Measurements from ENCODE around the gene EMID1. TPM values are rescaled to one million over a fixed set of nuclear protein-coding genes. Genes with fewer than 3 reads are reported as not detected.
"Not testable (repeated sequence)": the region's sequence is repeated elsewhere in the genome, so short reads cannot be mapped to it uniquely, and the experiment has no call there.

Gene EMID1
- polyA plus RNA-seq, 1 donor, result 67.6 TPM

GRCh38 chr22:29226351-29226981, 20.8 kb downstream of the EMID1 start:
- no peak for DNase-seq

GRCh38 chr22:29230972-29231875, 25.5 kb downstream of the EMID1 start:
- no peak for DNase-seq

GRCh38 chr22:29231971-29232959, 26.6 kb downstream of the EMID1 start:
- no peak for DNase-seq

GRCh38 chr22:29233277-29233877, 27.7 kb downstream of the EMID1 start:
- no peak for DNase-seq

GRCh38 chr22:29240481-29240880, 34.8 kb downstream of the EMID1 start:
- DNase-seq, result not testable (repeated sequence)

GRCh38 chr22:29243874-29244446, 38.3 kb downstream of the EMID1 start:
- DNase-seq, result no peak

- DNase-seq, result no peak
Observed at GRCh38 chr22:29244785-29245625, 39.3 kb downstream of the EMID1 start.

GRCh38 chr22:29245626-29246385, 40.1 kb downstream of the EMID1 start:
- DNase-seq, result peak; percentile 59

- DNase-seq, result not testable (repeated sequence)
Observed at GRCh38 chr22:29247891-29248290, 42.2 kb downstream of the EMID1 start.

GRCh38 chr22:29251265-29251664, 45.6 kb downstream of the EMID1 start:
- DNase-seq, result no peak

- DNase-seq, result no peak
Observed at GRCh38 chr22:29251981-29252911, 46.5 kb downstream of the EMID1 start.

GRCh38 chr22:29253561-29254285, 48.0 kb downstream of the EMID1 start:
- no peak for DNase-seq

GRCh38 chr22:29254286-29254660, 48.6 kb downstream of the EMID1 start:
- DNase-seq, result no peak

GRCh38 chr22:29255064-29255621, 49.4 kb downstream of the EMID1 start:
- DNase-seq, result no peak

GRCh38 chr22:29256606-29257325, 51.1 kb downstream of the EMID1 start:
- no peak for DNase-seq

GRCh38 chr22:29257751-29258181, 52.1 kb downstream of the EMID1 start:
- DNase-seq, result no peak

Measured in left kidney (tissue), 2 donors.